H1 (cell line): ENCODE data around the gene POTEE. TPM values are rescaled to one million over a fixed set of nuclear protein-coding genes. Genes with fewer than 3 reads are reported as not detected.
"Not testable (repeated sequence)": the region's sequence is repeated elsewhere in the genome, so short reads cannot be mapped to it uniquely, and the experiment has no call there.

Experiments used
- CTCF ChIA-PET: fragments of 300-600 bp; sonication (Branson Sonifier 250); formaldehyde crosslinking; loops from one replicate; lab custom pipeline; 2021; ENCODE audit not compliant: partially characterized antibody; lab: Charles Lee
- POLR2A ChIA-PET: fragments of 300-600 bp; sonication (Branson Sonifier 250); formaldehyde crosslinking; loops from one replicate; lab custom pipeline; 2021; ENCODE audit warnings: inconsistent platforms; ENCODE audit not compliant: partially characterized antibody; lab: Charles Lee
- DNase-seq, 2 experiments: peaks; one replicate each; pipeline versions ENCODE4 v3.0.0 to v3.0.0-alpha.2; 2010 to 2022; ENCODE audit warnings: low spot score in 2 of 2, low read depth in 1 of 2, mixed read lengths in 1 of 2
- FAIRE-seq: peaks from 2 replicates; lab custom pipeline; 2011; peaks lifted over from hg19 to GRCh38; lab: Jason Lieb, UNC
- H2AFZ ChIP-seq: 2 replicates; pipeline ENCODE4 v1.8.1; 2012; ENCODE audit warnings: low read length, inconsistent platforms
- H2AK5ac ChIP-seq: 2 replicates; pipeline ENCODE4 v1.6.1; 2013; ENCODE audit warnings: low read depth, low read length
- H2BK120ac ChIP-seq: replicated peaks from 2 replicates; pipeline ENCODE3; 2013; ENCODE audit warnings: low read depth, low read length, inconsistent platforms
- H2BK12ac ChIP-seq: 2 replicates; pipeline ENCODE4 v1.6.1; 2013; ENCODE audit warnings: low read depth, low read length
- H2BK15ac ChIP-seq: 2 replicates; pipeline ENCODE4 v1.6.1; 2013; ENCODE audit warnings: low read length
- H2BK20ac ChIP-seq: 2 replicates; pipeline ENCODE4 v1.6.1; 2013; ENCODE audit warnings: low read length
- H2BK5ac ChIP-seq: 2 replicates; pipeline ENCODE4 v1.6.1; 2013; ENCODE audit warnings: low read depth, low read length
- H3K14ac ChIP-seq: 2 replicates; pipeline ENCODE4 v1.6.1; 2013; ENCODE audit warnings: inconsistent platforms; ENCODE audit not compliant: insufficient read length
- H3K18ac ChIP-seq: 2 replicates; pipeline ENCODE4 v1.6.1; 2013; ENCODE audit warnings: low read length; ENCODE audit errors: extremely low read depth
- H3K23ac ChIP-seq: 2 replicates; pipeline ENCODE4 v1.6.1; 2013; ENCODE audit warnings: inconsistent platforms; ENCODE audit not compliant: insufficient read length
- H3K23me2 ChIP-seq: 2 replicates; pipeline ENCODE4 v1.6.1; 2013; ENCODE audit warnings: low read depth, low read length
- H3K27ac ChIP-seq: 2 replicates; pipeline ENCODE4 v1.6.1; 2011; ENCODE audit warnings: low read depth, low read length, inconsistent platforms
- H3K27me3 ChIP-seq, 4 experiments: replicated peaks in 1 of 4; 1 replicate in 1 of 4; 2 replicates in 3 of 4; pipeline versions ENCODE4 v1.6.1 to v1.8.1; 2011 to 2013; ENCODE audit warnings: low read length in 3 of 4, mild to moderate bottlenecking in 3 of 4, inconsistent platforms in 2 of 4, mixed read lengths in 2 of 4, moderate library complexity in 1 of 4; ENCODE audit not compliant: control insufficient read depth in 3 of 4, insufficient read depth in 3 of 4; ENCODE audit errors: extremely low read depth in 1 of 4
- H3K36me3 ChIP-seq, 4 experiments: 2 replicates each; pipeline versions ENCODE4 v1.6.1 to v1.8.1; 2011 to 2013; ENCODE audit warnings: mild to moderate bottlenecking in 4 of 4, low read length in 3 of 4, moderate library complexity in 2 of 4, control low read depth in 1 of 4, inconsistent platforms in 1 of 4; ENCODE audit not compliant: insufficient read depth in 4 of 4, control insufficient read depth in 2 of 4
- H3K4ac ChIP-seq: replicated peaks from 2 replicates; pipeline ENCODE3; 2013; ENCODE audit warnings: low read length, low read depth, mixed read lengths, inconsistent platforms; ENCODE audit not compliant: insufficient read length
- H3K4me1 ChIP-seq, 4 experiments: replicated peaks in 1 of 4; 1 replicate in 1 of 4; 2 replicates in 3 of 4; pipeline versions ENCODE4 v1.6.1 to v1.8.1; 2011 to 2013; ENCODE audit warnings: low read length in 3 of 4, inconsistent platforms in 2 of 4, mixed read lengths in 1 of 4; ENCODE audit not compliant: insufficient read depth in 4 of 4, control insufficient read depth in 3 of 4
- H3K4me2 ChIP-seq, 2 experiments: 2 replicates each; pipeline versions ENCODE4 v1.6.1 to v1.8.1; 2011 to 2013; ENCODE audit warnings: low read depth in 2 of 2, low read length in 2 of 2, control low read depth in 1 of 2, inconsistent platforms in 1 of 2, mild to moderate bottlenecking in 1 of 2; ENCODE audit not compliant: insufficient read depth in 1 of 2
- H3K4me3 ChIP-seq, 4 experiments: fragments of 200-600, 300-600 bp in 1 of 4; sonication (generic), shearing (Covaris generic), sonication (Bioruptor Twin) in 1 of 4; 2 replicates each; pipeline versions ENCODE4 v1.5.1 to v1.8.1; 2011 to 2016; ENCODE audit warnings: low read length in 4 of 4, low read depth in 3 of 4, control low read depth in 2 of 4, inconsistent platforms in 2 of 4, mild to moderate bottlenecking in 2 of 4, mixed read lengths in 1 of 4, moderate library complexity in 1 of 4; ENCODE audit not compliant: insufficient read depth in 2 of 4; ENCODE audit errors: extremely low read depth in 1 of 4
- H3K56ac ChIP-seq: replicated peaks from 2 replicates; pipeline ENCODE3; 2013; ENCODE audit warnings: low read depth, mild to moderate bottlenecking, mixed read lengths, low read length, inconsistent platforms; ENCODE audit not compliant: insufficient read length
- H3K79me1 ChIP-seq: 2 replicates; pipeline ENCODE4 v1.6.1; 2013; ENCODE audit warnings: low read depth, low read length, control low read depth
- H3K79me2 ChIP-seq, 2 experiments: 2 replicates each; pipeline versions ENCODE4 v1.6.1 to v1.8.1; 2012 to 2013; ENCODE audit warnings: low read length in 2 of 2, mild to moderate bottlenecking in 2 of 2, inconsistent platforms in 1 of 2; ENCODE audit not compliant: insufficient read depth in 2 of 2, control insufficient read depth in 1 of 2
- H3K9ac ChIP-seq, 4 experiments: replicated peaks in 1 of 4; 1 replicate in 1 of 4; 2 replicates in 3 of 4; pipeline versions ENCODE4 v1.6.1 to v1.8.1; 2011 to 2013; ENCODE audit warnings: low read depth in 3 of 4, low read length in 3 of 4, control low read depth in 2 of 4, mild to moderate bottlenecking in 2 of 4, moderate library complexity in 2 of 4, inconsistent platforms in 1 of 4; ENCODE audit errors: extremely low read depth in 1 of 4
- H3K9me3 ChIP-seq, 2 experiments: 2 replicates each; pipeline versions ENCODE4 v1.6.1 to v1.8.1; 2012 to 2013; ENCODE audit warnings: mild to moderate bottlenecking in 2 of 2, moderate library complexity in 2 of 2, control low read depth in 1 of 2, inconsistent platforms in 1 of 2, low read depth in 1 of 2, low read length in 1 of 2, mixed read lengths in 1 of 2; ENCODE audit not compliant: insufficient read depth in 2 of 2
- H4K20me1 ChIP-seq, 2 experiments: replicated peaks in 1 of 2; 2 replicates each; pipeline versions ENCODE3 to v1.8.1; 2011 to 2013; ENCODE audit warnings: inconsistent platforms in 2 of 2, low read length in 2 of 2, mild to moderate bottlenecking in 1 of 2; ENCODE audit not compliant: insufficient read depth in 2 of 2, control insufficient read depth in 1 of 2
- H4K5ac ChIP-seq: 2 replicates; pipeline ENCODE4 v1.6.1; 2013; ENCODE audit warnings: low read length, low read depth, mixed read lengths, inconsistent platforms; ENCODE audit not compliant: insufficient read length
- H4K8ac ChIP-seq: 2 replicates; pipeline ENCODE4 v1.8.0; 2013; ENCODE audit warnings: mild to moderate bottlenecking, moderate library complexity, low read length, inconsistent platforms; ENCODE audit not compliant: insufficient read depth; ENCODE audit errors: extremely low read depth
- H4K91ac ChIP-seq: replicated peaks from 2 replicates; pipeline ENCODE3; 2013; ENCODE audit warnings: low read length, mixed read lengths, inconsistent platforms; ENCODE audit not compliant: insufficient read length
- BACH1 ChIP-seq: IDR thresholded peaks from 2 replicates; pipeline ENCODE4 v1.6.1; 2012; ENCODE audit warnings: low read length, improper control_type of control experiment
- MAFK ChIP-seq: IDR thresholded peaks from 2 replicates; pipeline ENCODE4 v1.6.1; 2012; ENCODE audit warnings: low read depth, mild to moderate bottlenecking, improper control_type of control experiment, low read length
- WGBS, 2 experiments: shearing (Covaris generic) in 1 of 2; methylation state at CpG; one replicate each; pipeline versions ENCODE4 v1.1.6 to v1.1.7; 2013 to 2015; ENCODE audit warnings: low lambda C conversion rate in 2 of 2, mixed read lengths in 2 of 2, inconsistent platforms in 1 of 2, low coverage in 1 of 2, missing lambda C conversion rate in 1 of 2; ENCODE audit not compliant: insufficient replicate concordance in 2 of 2, insufficient coverage in 1 of 2, insufficient read length in 1 of 2; ENCODE audit errors: extremely low coverage in 1 of 2, missing lambda C conversion rate in 1 of 2; 5-methylcytosine and 5-hydroxymethylcytosine counted together
- polyA plus RNA-seq, 7 experiments: library from polyadenylated mRNA; depleted of rRNA in 3 of 7; stranded (reverse) in 5 of 7; unstranded in 2 of 7; fragments of >200 nt in 5 of 7; fragments of 200-250 nt in 2 of 7; gene quantifications; 1 replicate in 5 of 7; 2 replicates in 1 of 7; 4 replicates in 1 of 7; pipeline versions ENCODE4 v1.2.1 to v1.2.3, GENCODE V29; 2011 to 2013; ENCODE audit warnings: missing spikeins in 2 of 7, mixed read lengths in 2 of 7
- total RNA-seq: library from RNA; stranded (reverse); fragmentation: NEBNext Ultra II Directional; extraction: Animal tissue kit (Norgen Biotek cat#: 25700); gene quantifications from 2 replicates; pipeline ENCODE4 v1.2.1, GENCODE V29; 2021

Gene POTEE
- total and polyA plus RNA-seq, 2 of the 8 experiments (the other 6 are each of a cell fraction or from before 2014, with no cell fraction given), result 0.30 to 0.41 TPM

DNA sequence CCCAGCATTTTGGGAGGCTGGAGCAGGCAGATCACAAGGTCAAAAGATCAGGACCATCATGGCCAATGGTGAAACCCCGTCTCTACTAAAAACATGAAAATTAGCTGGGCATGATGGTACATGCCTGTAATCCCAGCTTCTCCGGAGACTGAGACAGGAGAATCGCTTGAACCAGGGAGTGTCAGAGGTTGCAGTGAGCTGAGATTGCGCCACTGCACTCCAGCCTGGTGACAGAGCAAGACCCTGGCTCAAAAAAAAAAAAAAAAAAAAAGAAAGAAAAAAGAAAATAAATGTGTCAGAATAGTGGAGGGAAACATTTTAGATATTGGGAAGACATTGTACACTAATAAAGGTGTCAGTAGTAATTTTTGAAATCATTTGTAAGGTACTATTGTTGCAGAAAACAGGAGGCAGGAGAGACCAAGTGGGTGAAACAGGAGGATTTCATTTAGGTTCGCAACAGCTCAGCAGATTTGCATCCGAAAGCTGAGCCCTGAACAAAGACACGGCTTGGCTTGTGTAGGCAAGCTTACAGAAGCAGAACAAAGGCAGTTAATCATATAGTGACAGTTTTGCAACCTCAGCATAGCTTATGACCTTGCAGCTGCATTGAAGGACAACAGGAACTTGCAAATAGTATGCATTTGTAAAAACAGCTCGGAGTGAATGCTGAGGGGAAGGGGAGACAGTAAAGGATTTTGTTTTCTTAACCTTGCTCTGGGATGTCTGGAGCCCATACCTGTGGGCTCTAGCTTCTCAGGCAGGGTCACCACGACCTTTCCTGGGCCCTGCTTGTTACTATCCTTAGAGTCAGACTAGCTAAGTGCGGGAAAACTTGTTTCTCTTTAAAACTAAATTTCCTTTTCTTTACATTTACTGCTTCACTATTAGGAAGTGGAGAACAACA lies 26.5 kb downstream of the POTEE start:
- H3K56ac ChIP-seq, H3K27me3 ChIP-seq, CTCF ChIA-PET, H3K4me1 ChIP-seq, H3K79me2 ChIP-seq, H2BK20ac ChIP-seq, H3K4me3 ChIP-seq, H4K8ac ChIP-seq, H3K23ac ChIP-seq, POLR2A ChIA-PET, H4K91ac ChIP-seq, H3K4ac ChIP-seq, H3K9me3 ChIP-seq, H3K27ac ChIP-seq, H3K18ac ChIP-seq, H2AK5ac ChIP-seq, H2AFZ ChIP-seq, H2BK15ac ChIP-seq, H2BK12ac ChIP-seq, H2BK120ac ChIP-seq, H4K20me1 ChIP-seq, H3K9ac ChIP-seq, H2BK5ac ChIP-seq, H3K79me1 ChIP-seq, H3K14ac ChIP-seq, H3K23me2 ChIP-seq, H3K36me3 ChIP-seq, H4K5ac ChIP-seq, FAIRE-seq: not testable (repeated sequence)
- DNase-seq, result peak in 1 of 2 experiments; percentile 48
- TF ChIP-seq BACH1 (0 out of 2 replicates have a peak, but pooled peaks have one; percentile 7), MAFK (peak; percentile 55; the same call in 1 of the 2 replicates)
- WGBS, 2 experiments, result 35% methylated on average over 7 of the region's 10 CpGs; no CpG with 5 or more reads in 1 of the 2 experiments
- H3K4me2 ChIP-seq, result peak overlapping the region; percentile 10 to 53; a peak in 3 of 4 replicates
